ENCODE results near the gene B2M.
"Not testable (repeated sequence)": the region's sequence is repeated elsewhere in the genome, so short reads cannot be mapped to it uniquely, and the experiment has no call there.

The B2M gene

GRCh38 chr15:44734839-44735481 lies 23.6 kb downstream of the B2M start:
- no peak overlapping the region for H3K4me3 ChIP-seq (ENCODE audit: low read depth in 1 of 5, low read length in 5 of 5)
- H3K36me3 ChIP-seq (ENCODE audit: control insufficient read depth in 5 of 5, insufficient read depth in 5 of 5, low read length in 5 of 5): peaks cover 6 to 9% (median 8%) of the 10 kb centered on the region in 5 donors
- peaks cover 3 to 38% (median 27%) of the 10 kb centered on the region in 5 donors for H3K4me1 ChIP-seq (ENCODE audit: control insufficient read depth in 5 of 5, insufficient read depth in 5 of 5, low read length in 5 of 5)
- H3K27ac ChIP-seq (ENCODE audit: low read depth, low read length): peak overlapping the region; percentile 45
- H3K9ac ChIP-seq (ENCODE audit: low read length in 5 of 5): peak overlapping the region in 1 of 5 donors; percentile 39
- H3K9me3 ChIP-seq (ENCODE audit: control insufficient read depth in 5 of 5, low read length in 5 of 5): no peaks in the 10 kb centered on the region
- no peaks in the 10 kb centered on the region for H3K27me3 ChIP-seq (ENCODE audit: control insufficient read depth in 5 of 5, insufficient read depth in 4 of 5, low read length in 5 of 5)

- peak overlapping the region in 4 of 5 donors; percentile 35 to 72 (median 42) for H3K9ac ChIP-seq (ENCODE audit: low read length in 5 of 5)
- no peaks in the 10 kb centered on the region for H3K9me3 ChIP-seq (ENCODE audit: control insufficient read depth in 5 of 5, low read length in 5 of 5)
- peak overlapping the region; percentile 45 for H3K27ac ChIP-seq (ENCODE audit: low read depth, low read length)
- peaks cover 6 to 9% (median 8%) of the 10 kb centered on the region in 5 donors for H3K36me3 ChIP-seq (ENCODE audit: control insufficient read depth in 5 of 5, insufficient read depth in 5 of 5, low read length in 5 of 5)
- H3K4me1 ChIP-seq (ENCODE audit: control insufficient read depth in 5 of 5, insufficient read depth in 5 of 5, low read length in 5 of 5): peaks cover 3 to 32% (median 20%) of the 10 kb centered on the region in 5 donors
- H3K4me3 ChIP-seq (ENCODE audit: low read depth in 1 of 5, low read length in 5 of 5): peak overlapping the region in 3 of 5 donors; percentile 13 to 35 (median 25)
- H3K27me3 ChIP-seq (ENCODE audit: control insufficient read depth in 5 of 5, insufficient read depth in 4 of 5, low read length in 5 of 5): no peaks in the 10 kb centered on the region
These were observed 24.3 kb downstream of the B2M start for GRCh38 chr15:44735482-44736180.

GRCh38 chr15:44736181-44736765 lies 25.0 kb downstream of the B2M start, which contains the start of gene TRIM69:
Gene TRIM69 (plus strand): TSS chr15:44736528. CDS start chr15:44736705, 177 bp downstream.
- Histone ChIP-seq H3K9me3 (ENCODE audit: control insufficient read depth in 5 of 5, low read length in 5 of 5) (no peaks in the 10 kb centered on the region), H3K9ac (ENCODE audit: low read length in 5 of 5) (peak within 1 kb of the TSS in 4 of 5 donors; percentile 35 to 72 (median 42)), H3K27ac (ENCODE audit: low read depth, low read length) (peak within 1 kb of the TSS; percentile 45), H3K27me3 (ENCODE audit: control insufficient read depth in 5 of 5, insufficient read depth in 4 of 5, low read length in 5 of 5) (no peaks in the 10 kb centered on the region), H3K4me1 (ENCODE audit: control insufficient read depth in 5 of 5, insufficient read depth in 5 of 5, low read length in 5 of 5) (peaks cover 3 to 26% (median 16%) of the 10 kb centered on the region in 5 donors), H3K36me3 (ENCODE audit: control insufficient read depth in 5 of 5, insufficient read depth in 5 of 5, low read length in 5 of 5) (peaks cover 6 to 9% (median 8%) of the 10 kb centered on the region in 5 donors), H3K4me3 (ENCODE audit: low read depth in 1 of 5, low read length in 5 of 5) (peak within 1 kb of the TSS in 3 of 5 donors; percentile 13 to 35 (median 25))

- no peak overlapping the region for H3K9ac ChIP-seq (ENCODE audit: low read length in 5 of 5)
- peaks cover 0 to 16% (median 14%) of the 10 kb centered on the region in 5 donors for H3K4me1 ChIP-seq (ENCODE audit: control insufficient read depth in 5 of 5, insufficient read depth in 5 of 5, low read length in 5 of 5)
- no peak overlapping the region for H3K4me3 ChIP-seq (ENCODE audit: low read depth in 1 of 5, low read length in 5 of 5)
- no peaks in the 10 kb centered on the region for H3K9me3 ChIP-seq (ENCODE audit: control insufficient read depth in 5 of 5, low read length in 5 of 5)
- H3K27me3 ChIP-seq (ENCODE audit: control insufficient read depth in 5 of 5, insufficient read depth in 4 of 5, low read length in 5 of 5): no peaks in the 10 kb centered on the region
- no peaks in the 10 kb centered on the region for H3K36me3 ChIP-seq (ENCODE audit: control insufficient read depth in 5 of 5, insufficient read depth in 5 of 5, low read length in 5 of 5)
- H3K27ac ChIP-seq (ENCODE audit: low read depth, low read length): no peak overlapping the region
These were observed 27.1 kb downstream of the B2M start for GRCh38 chr15:44738340-44738984.

GRCh38 chr15:44739222-44739847 lies 28.0 kb downstream of the B2M start:
- not testable (repeated sequence) for H3K9ac ChIP-seq (ENCODE audit: low read length in 5 of 5); H3K27me3 ChIP-seq (ENCODE audit: control insufficient read depth in 5 of 5, insufficient read depth in 4 of 5, low read length in 5 of 5); H3K27ac ChIP-seq (ENCODE audit: low read depth, low read length); H3K9me3 ChIP-seq (ENCODE audit: control insufficient read depth in 5 of 5, low read length in 5 of 5); H3K4me3 ChIP-seq (ENCODE audit: low read depth in 1 of 5, low read length in 5 of 5); H3K36me3 ChIP-seq (ENCODE audit: control insufficient read depth in 5 of 5, insufficient read depth in 5 of 5, low read length in 5 of 5)
- H3K4me1 ChIP-seq (ENCODE audit: control insufficient read depth in 5 of 5, insufficient read depth in 5 of 5, low read length in 5 of 5): peaks cover 0 to 16% (median 14%) of the 10 kb centered on the region in 5 donors

GRCh38 chr15:44743454-44743853 lies 32.1 kb downstream of the B2M start:
- H3K4me3 ChIP-seq (ENCODE audit: low read depth in 1 of 5, low read length in 5 of 5); H3K9me3 ChIP-seq (ENCODE audit: control insufficient read depth in 5 of 5, low read length in 5 of 5); H3K9ac ChIP-seq (ENCODE audit: low read length in 5 of 5); H3K27ac ChIP-seq (ENCODE audit: low read depth, low read length); H3K4me1 ChIP-seq (ENCODE audit: control insufficient read depth in 5 of 5, insufficient read depth in 5 of 5, low read length in 5 of 5); H3K36me3 ChIP-seq (ENCODE audit: control insufficient read depth in 5 of 5, insufficient read depth in 5 of 5, low read length in 5 of 5); H3K27me3 ChIP-seq (ENCODE audit: control insufficient read depth in 5 of 5, insufficient read depth in 4 of 5, low read length in 5 of 5): not testable (repeated sequence)

GRCh38 chr15:44753345-44753744 lies 42.0 kb downstream of the B2M start:
- Histone ChIP-seq H3K4me1 (ENCODE audit: control insufficient read depth in 5 of 5, insufficient read depth in 5 of 5, low read length in 5 of 5) (no peaks in the 10 kb centered on the region), H3K9ac (ENCODE audit: low read length in 5 of 5) (no peak overlapping the region), H3K36me3 (ENCODE audit: control insufficient read depth in 5 of 5, insufficient read depth in 5 of 5, low read length in 5 of 5) (no peaks in the 10 kb centered on the region), H3K27ac (ENCODE audit: low read depth, low read length) (no peak overlapping the region), H3K4me3 (ENCODE audit: low read depth in 1 of 5, low read length in 5 of 5) (no peak overlapping the region), H3K27me3 (ENCODE audit: control insufficient read depth in 5 of 5, insufficient read depth in 4 of 5, low read length in 5 of 5) (no peaks in the 10 kb centered on the region), H3K9me3 (ENCODE audit: control insufficient read depth in 5 of 5, low read length in 5 of 5) (peaks cover 0 to 18% (median 8%) of the 10 kb centered on the region in 5 donors)

GRCh38 chr15:44763187-44763586 lies 51.9 kb downstream of the B2M start:
- Histone ChIP-seq H3K9ac (ENCODE audit: low read length in 5 of 5) (no peak overlapping the region), H3K4me3 (ENCODE audit: low read depth in 1 of 5, low read length in 5 of 5) (no peak overlapping the region), H3K27ac (ENCODE audit: low read depth, low read length) (no peak overlapping the region), H3K27me3 (ENCODE audit: control insufficient read depth in 5 of 5, insufficient read depth in 4 of 5, low read length in 5 of 5) (peaks cover 0 to 2% (median 0%) of the 10 kb centered on the region in 5 donors), H3K9me3 (ENCODE audit: control insufficient read depth in 5 of 5, low read length in 5 of 5) (no peaks in the 10 kb centered on the region), H3K36me3 (ENCODE audit: control insufficient read depth in 5 of 5, insufficient read depth in 5 of 5, low read length in 5 of 5) (no peaks in the 10 kb centered on the region), H3K4me1 (ENCODE audit: control insufficient read depth in 5 of 5, insufficient read depth in 5 of 5, low read length in 5 of 5) (no peaks in the 10 kb centered on the region)

GRCh38 chr15:44763848-44764247 lies 52.5 kb downstream of the B2M start:
- Histone ChIP-seq H3K27me3 (ENCODE audit: control insufficient read depth in 5 of 5, insufficient read depth in 4 of 5, low read length in 5 of 5) (peaks cover 0 to 2% (median 0%) of the 10 kb centered on the region in 5 donors), H3K9me3 (ENCODE audit: control insufficient read depth in 5 of 5, low read length in 5 of 5) (no peaks in the 10 kb centered on the region), H3K4me3 (ENCODE audit: low read depth in 1 of 5, low read length in 5 of 5) (no peak overlapping the region), H3K4me1 (ENCODE audit: control insufficient read depth in 5 of 5, insufficient read depth in 5 of 5, low read length in 5 of 5) (no peaks in the 10 kb centered on the region), H3K27ac (ENCODE audit: low read depth, low read length) (no peak overlapping the region), H3K36me3 (ENCODE audit: control insufficient read depth in 5 of 5, insufficient read depth in 5 of 5, low read length in 5 of 5) (no peaks in the 10 kb centered on the region), H3K9ac (ENCODE audit: low read length in 5 of 5) (no peak overlapping the region)
